ENCODE data around the gene COMMD1.

Gene COMMD1

DNA sequence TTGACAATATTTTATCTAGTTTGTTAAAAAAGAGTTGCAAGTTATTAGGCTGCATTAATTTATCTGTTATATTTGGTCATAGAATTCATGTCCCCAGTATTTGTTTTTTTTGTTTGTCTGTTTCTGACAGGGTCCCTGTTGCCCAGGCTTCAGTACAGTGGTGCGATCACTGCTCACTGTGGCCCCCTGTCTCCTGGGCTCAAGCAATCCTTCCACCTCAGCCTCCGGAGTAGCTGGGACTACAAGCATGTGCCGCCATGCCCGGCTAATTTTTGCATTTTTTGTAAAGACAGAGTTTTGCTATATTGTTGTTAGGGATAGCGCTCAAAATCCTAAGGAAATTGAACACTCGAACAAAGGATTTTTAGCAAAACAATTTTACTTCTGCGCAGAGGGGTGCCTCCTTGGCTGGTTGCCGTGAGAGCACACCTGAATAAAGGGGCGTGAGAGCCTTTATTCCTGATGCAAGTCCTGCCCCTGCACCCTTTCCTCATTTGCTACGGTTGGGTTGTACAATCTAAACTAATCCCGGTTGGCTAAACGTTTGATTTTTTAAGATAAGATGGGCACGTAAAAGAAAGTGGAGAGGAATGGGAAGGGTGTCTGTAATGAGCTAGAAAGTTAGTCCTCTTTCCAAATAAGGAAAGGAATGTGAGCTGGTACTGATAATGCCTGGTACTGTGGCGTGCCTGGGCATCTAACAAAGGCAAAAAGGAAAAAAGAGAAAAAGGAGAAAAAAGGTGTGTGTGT lies 65.5 kb downstream of the COMMD1 start:
- DNase-seq (ENCODE audit: low spot score): no peak
- TF ChIP-seq, protein P1, sequence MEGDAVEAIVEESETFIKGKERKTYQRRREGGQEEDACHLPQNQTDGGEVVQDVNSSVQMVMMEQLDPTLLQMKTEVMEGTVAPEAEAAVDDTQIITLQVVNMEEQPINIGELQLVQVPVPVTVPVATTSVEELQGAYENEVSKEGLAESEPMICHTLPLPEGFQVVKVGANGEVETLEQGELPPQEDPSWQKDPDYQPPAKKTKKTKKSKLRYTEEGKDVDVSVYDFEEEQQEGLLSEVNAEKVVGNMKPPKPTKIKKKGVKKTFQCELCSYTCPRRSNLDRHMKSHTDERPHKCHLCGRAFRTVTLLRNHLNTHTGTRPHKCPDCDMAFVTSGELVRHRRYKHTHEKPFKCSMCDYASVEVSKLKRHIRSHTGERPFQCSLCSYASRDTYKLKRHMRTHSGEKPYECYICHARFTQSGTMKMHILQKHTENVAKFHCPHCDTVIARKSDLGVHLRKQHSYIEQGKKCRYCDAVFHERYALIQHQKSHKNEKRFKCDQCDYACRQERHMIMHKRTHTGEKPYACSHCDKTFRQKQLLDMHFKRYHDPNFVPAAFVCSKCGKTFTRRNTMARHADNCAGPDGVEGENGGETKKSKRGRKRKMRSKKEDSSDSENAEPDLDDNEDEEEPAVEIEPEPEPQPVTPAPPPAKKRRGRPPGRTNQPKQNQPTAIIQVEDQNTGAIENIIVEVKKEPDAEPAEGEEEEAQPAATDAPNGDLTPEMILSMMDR (IDR thresholded peaks at IDR 0.05; ENCODE audit: extremely low read depth, missing control alignments): no peak

DNA sequence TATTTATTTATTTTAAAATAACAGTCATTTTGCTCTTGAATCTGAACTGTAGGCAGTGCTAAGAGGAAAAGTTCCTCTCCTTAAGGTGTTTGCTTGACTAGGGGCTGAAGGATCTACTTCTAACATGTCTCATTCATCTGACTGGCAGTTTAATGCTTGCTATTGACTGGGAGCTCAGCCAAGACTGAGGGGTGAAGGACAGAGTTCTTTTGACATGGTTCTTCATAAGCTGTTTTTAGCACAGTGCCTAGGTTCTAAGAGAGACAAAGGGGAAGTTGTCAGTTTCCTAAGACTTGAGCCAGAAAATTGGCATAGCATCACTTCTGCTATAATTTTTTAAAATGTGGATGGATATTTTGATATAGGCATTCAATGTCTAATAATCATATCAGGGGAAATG lies 73.0 kb downstream of the COMMD1 start:
- TF ChIP-seq, protein P1 (IDR thresholded peaks at IDR 0.05; ENCODE audit: extremely low read depth, missing control alignments): no peak
- DNase-seq (ENCODE audit: low spot score): peak; percentile 36

DNA sequence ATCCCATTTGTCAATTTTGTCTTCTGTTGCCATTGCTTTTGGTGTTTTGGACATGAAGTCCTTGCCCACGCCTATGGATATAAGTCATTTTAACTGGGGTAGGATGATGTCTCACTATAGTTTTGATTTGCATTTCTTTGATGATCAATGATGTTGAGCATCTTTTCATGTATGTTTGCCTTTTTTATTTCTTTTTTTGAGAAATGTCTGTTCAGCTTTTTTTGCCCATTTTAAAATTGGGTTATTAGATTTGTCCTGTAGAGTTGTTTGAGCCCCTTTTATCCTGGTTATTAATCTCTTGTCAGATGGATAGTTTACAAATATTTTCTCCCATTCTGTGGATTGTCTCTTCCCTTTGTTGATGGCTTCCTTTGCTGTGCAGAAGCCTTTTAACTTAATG lies 75.3 kb downstream of the COMMD1 start:
- DNase-seq (ENCODE audit: low spot score): no peak
- TF ChIP-seq, protein P1 (IDR thresholded peaks at IDR 0.05; ENCODE audit: extremely low read depth, missing control alignments): no peak

DNA sequence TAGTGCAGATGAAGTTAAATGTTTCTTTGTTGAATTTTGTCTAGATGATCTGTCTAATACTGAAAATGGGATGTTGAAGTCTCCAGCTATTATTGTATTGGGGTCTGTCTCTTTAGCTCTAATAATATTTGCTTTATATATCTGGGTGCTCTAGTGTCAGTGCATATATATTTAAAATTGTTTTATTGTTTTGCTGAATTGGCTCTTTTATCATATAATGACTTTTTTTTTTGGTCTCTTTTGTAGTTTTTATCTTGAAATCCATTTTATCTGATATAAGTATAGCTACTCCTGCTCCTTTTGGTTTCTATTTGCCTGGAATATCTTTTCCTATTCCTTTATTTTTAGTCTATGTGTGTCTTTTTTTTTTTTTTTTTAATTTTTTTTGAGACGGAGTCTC lies 79.2 kb downstream of the COMMD1 start:
- TF ChIP-seq, protein P1 (IDR thresholded peaks at IDR 0.05; ENCODE audit: extremely low read depth, missing control alignments): no peak
- no peak for DNase-seq (ENCODE audit: low spot score)

DNA sequence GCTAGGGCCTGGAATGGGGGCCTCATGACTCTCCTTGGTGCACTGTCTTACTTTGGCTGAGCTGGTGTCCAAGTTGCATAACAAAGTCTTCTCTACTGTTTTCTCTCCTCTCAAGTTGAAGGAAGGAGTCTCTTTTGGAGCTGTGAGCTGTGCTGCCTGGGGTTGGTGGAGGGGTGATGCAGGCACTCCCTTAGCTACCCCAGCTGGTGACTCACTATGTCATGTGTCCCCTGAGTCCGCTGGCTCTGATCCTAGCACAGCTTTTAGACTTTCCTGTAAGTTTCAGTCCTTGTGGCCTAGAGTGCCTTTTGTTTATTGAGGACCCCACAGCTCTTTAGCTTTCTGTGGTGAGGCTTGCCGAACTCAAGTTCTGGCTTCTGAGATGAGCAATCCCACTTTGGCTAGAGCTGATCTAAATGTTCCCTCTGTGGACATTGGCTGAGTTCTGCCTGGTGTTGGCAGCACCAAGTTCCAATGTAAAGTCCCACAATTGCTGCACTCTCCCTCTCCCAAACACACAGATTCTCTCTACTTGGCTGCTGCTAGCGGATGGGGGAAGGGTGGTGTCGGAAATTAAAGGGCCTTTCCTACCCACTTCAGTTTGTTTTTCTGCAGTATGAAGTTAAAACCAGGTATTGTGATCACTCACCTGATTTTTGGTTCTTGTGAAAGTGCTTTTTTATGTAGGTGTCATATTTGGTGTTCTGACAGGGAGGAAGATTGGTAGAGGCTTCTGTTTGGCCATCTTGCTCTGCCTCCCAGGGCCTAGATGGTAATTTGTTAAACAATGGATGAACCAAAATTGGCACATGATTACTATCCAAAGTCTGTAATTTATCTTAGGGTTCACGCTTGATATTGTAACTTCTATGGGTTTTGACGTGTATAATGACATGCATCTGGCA lies 83.2 kb downstream of the COMMD1 start:
- no peak for DNase-seq (ENCODE audit: low spot score)
- TF ChIP-seq, protein P1 (IDR thresholded peaks at IDR 0.05; ENCODE audit: extremely low read depth, missing control alignments): no peak

DNA sequence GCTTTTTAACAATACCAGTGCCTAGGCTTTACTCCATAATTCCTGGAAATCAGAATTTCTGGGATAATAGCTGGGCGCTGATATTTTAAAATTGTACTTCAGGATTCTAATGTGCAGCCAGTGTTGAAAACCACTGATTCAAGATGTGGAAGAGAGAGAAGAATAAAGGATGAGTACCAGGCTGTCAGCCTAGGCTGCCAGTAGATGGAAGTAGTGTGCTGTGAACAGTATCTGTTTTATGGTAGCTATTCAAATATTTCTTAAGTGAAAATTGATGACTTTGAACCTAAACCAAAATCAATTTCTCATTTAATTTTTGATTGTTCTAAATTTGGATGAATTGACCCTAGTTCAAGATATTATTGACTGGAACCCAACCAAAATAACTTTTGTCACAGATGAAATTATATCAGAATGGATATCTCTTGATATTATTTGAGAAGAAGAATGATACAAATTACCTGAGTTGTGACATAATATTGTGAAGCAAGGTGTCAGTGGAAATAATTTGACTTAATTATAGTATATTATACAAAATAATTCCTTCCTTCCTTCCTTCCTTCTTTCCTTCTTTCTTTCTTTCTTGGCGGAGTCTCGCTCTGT lies 88.0 kb downstream of the COMMD1 start:
- TF ChIP-seq, protein P1 (IDR thresholded peaks at IDR 0.05; ENCODE audit: extremely low read depth, missing control alignments): peak; percentile 71
- DNase-seq (ENCODE audit: low spot score): peak; percentile 51

DNA sequence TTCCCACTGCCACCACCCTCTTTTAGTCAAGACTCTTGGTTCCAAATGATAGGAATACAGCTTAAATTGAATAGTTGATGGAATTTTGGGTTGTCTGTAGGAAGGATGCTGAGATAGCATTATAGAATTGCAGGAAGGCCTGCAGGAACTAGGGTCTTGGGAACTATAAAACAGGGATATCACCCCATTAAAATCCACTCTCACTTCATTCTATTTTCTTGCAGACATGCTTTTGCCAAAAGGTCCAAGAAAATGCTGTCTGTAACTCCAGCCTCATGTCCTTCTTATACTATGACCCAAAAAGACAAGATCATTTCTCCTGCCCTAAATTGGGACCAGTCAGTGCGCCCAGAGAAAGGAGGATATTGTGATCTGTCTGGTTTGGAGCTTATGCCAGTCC lies 89.1 kb downstream of the COMMD1 start:
- DNase-seq (ENCODE audit: low spot score): no peak
- TF ChIP-seq, protein P1 (IDR thresholded peaks at IDR 0.05; ENCODE audit: extremely low read depth, missing control alignments): no peak

Data from GM20000 (cell line).